Measurements from ENCODE around the gene ATG7. TPM values are rescaled to one million over a fixed set of nuclear protein-coding genes. Genes with fewer than 3 reads are reported as not detected.
"Not testable (repeated sequence)": the region's sequence is repeated elsewhere in the genome, so short reads cannot be mapped to it uniquely, and the experiment has no call there.

ATG7 gene
- total RNA-seq, 2 donors from 2014 or later, result 23.5 to 36.6 TPM

DNA sequence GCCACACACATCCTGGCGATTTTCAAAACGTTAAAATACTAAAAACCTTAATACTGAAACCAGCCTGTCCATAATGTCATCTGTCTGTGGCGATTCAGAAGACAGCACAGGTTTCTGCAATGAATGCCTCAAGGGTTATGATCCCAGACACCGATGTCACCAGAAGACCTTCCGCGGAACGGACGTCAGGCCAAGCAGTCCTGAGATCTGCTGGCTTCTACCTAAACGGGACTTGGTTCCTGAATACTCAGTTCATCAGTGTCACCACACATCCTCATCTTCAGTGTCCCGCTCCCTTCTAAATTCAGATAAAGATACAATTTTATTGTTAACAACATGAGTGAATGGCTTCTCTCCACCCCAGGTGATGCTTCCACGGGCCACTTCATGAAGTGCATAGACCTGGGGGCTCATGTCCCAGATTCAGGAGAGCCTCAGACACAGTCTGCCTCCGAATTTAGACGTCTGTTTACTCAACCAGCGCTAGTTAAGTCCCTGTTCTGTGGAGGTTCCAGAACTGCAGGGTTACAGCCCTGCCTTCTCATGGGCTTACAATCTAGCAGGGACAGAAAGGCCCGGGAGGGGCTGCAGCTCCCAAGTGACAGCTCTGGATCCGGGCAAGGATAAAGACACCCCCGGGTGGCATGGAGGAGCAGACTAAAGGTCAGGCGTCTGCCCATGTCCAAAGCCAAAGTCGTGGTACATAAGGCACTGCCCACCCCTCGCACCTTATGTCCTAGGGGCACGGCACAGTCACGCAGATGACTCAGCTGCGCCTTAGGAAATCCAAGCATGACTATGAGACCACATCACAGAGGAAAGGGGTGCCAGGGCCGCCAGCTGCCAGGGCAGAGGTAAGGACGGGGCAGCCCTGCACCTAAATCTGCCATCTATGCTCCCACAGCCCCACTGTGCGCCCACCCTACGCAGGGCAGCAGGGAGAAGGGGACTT, 295.6 kb downstream of the ATG7 start:
- Mint-ChIP-seq H3K27ac (peak overlapping the region; percentile 22 to 58), H3K36me3 (peaks cover 0 to 5% of the 10 kb centered on the region in 2 donors), H3K9me3 (no peaks in the 10 kb centered on the region)
- ATAC-seq (peak; percentile 29 to 37), DNase-seq (ENCODE audit: low spot score in 2 of 2) (no peak)

- DNase-seq (ENCODE audit: low spot score in 2 of 2) (no peak), ATAC-seq (no peak)
- Mint-ChIP-seq H3K9me3 (no peaks in the 10 kb centered on the region), H3K36me3 (peaks cover 0 to 2% of the 10 kb centered on the region in 2 donors), H3K27ac (peak overlapping the region; percentile 58 to 89)
These were observed 296.4 kb downstream of the ATG7 start for GRCh38 chr3:11568503-11569155.

DNA sequence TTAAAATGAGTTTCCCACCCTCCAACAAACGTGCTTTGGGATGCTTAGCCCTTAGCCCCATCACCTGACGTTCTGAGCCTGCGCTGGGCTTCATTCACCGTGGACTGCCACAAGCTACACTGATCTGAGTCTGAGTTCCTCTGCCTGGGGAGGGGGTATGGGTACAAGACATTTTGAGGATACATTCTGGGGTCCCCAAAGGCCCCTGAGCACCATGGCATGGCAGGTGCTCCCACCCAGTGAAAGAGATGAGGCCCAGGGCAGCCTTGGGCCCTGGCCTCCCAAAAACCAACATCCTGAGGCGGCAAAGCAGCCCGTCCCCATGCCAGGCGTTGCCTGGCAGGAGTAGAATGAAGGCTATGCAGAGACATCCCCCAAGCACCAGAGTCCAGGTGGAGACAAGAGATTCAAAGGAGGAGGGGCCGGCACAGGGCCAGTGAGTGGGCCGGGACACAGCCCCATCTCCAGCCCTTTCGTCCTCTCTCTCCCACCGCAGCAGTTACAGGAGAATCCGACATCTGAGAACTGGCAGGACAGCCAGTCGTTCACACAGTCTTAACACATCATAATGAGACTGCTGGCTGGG, 297.1 kb downstream of the ATG7 start:
- DNase-seq (ENCODE audit: low spot score in 2 of 2) (no peak), ATAC-seq (no peak)
- Mint-ChIP-seq H3K27ac (peak overlapping the region in 1 of 2 donors; percentile 50), H3K36me3 (no peaks in the 10 kb centered on the region), H3K9me3 (no peaks in the 10 kb centered on the region)

DNA sequence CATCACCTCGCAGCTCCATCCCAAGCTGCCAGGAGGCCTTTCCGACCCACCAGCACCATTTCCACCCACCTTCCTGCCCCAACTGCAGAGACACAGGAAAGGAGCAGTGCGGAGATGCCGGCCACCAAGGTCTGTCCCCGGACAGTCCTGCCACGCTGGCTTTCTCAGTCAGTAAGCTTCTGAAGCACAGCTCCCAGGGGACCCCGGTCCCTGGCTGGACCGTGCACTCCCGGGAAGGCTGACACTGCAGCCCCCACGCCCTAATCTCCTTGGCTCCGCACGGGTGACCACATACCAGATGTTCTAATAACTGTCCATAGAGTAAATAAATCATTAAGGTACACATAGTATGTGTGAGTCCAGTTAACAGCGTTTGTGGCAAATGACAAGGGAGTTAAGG, 298.1 kb downstream of the ATG7 start:
- peak overlapping the region in 1 of 2 donors; percentile 61 for H3K27ac Mint-ChIP-seq
- DNase-seq (ENCODE audit: low spot score in 2 of 2) (no peak), ATAC-seq (no peak)
- H3K9me3 Mint-ChIP-seq, result no peaks in the 10 kb centered on the region
- no peaks in the 10 kb centered on the region for H3K36me3 Mint-ChIP-seq

DNA sequence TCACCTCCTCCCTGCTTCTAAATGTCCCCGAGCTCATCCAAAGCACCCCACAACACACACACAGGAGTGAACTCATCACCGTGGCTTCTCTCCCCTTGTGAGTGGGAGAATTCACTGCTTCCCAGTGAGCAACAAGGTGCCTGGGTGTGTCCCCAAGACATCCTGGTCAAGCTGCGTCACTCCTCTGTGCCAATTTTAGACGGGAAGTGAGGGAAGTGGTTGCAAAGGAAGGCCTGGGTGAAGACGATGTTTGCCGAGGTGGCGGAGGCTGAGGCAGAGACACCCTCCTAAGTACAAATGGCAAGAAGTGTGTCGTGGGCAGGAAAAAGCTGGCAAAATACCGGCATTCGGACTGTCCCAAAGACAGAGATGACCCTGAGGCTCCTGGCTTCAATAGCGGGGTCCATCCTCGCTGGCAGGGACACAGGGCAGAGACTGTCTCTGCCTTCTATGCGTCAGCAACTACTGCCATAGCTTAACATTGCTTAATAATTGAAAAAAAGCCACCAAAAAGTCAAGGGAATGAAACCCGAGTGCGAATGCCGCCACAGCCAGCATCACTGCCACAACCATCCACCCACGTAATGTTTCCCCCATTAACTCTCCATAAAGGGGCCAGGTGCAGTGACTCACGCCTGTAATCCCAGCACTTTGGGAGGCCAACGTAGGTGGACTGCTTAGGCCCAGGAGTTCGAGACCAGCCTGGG, 298.7 kb downstream of the ATG7 start:
- Mint-ChIP-seq H3K36me3 (no peaks in the 10 kb centered on the region), H3K27ac (peak overlapping the region in 1 of 2 donors; percentile 61), H3K9me3 (no peaks in the 10 kb centered on the region)
- DNase-seq (ENCODE audit: low spot score in 2 of 2) (no peak), ATAC-seq (no peak)

DNA sequence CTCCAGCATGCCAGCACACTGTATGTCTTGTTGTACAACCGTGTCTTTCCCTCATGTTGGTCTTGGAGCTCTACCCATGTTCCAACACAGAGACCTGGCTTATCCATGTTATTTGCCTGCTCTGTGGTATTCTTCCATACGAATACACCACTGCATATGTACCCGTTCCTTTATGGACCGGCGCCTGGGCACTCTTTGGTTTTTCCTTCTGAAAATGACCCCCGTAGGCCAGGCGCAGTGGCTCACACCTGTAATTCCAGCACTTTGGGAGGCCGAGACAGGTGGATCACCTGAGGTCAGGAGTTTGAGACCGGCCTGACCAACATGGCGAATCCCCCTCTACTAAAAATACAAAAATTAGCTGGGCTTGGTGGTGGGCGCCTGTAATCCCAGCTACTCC, 300.5 kb downstream of the ATG7 start:
- peak overlapping the region in 1 of 2 donors; percentile 84 for H3K27ac Mint-ChIP-seq
- not testable (repeated sequence) for DNase-seq (ENCODE audit: low spot score in 2 of 2); H3K9me3 Mint-ChIP-seq; ATAC-seq; H3K36me3 Mint-ChIP-seq

DNA sequence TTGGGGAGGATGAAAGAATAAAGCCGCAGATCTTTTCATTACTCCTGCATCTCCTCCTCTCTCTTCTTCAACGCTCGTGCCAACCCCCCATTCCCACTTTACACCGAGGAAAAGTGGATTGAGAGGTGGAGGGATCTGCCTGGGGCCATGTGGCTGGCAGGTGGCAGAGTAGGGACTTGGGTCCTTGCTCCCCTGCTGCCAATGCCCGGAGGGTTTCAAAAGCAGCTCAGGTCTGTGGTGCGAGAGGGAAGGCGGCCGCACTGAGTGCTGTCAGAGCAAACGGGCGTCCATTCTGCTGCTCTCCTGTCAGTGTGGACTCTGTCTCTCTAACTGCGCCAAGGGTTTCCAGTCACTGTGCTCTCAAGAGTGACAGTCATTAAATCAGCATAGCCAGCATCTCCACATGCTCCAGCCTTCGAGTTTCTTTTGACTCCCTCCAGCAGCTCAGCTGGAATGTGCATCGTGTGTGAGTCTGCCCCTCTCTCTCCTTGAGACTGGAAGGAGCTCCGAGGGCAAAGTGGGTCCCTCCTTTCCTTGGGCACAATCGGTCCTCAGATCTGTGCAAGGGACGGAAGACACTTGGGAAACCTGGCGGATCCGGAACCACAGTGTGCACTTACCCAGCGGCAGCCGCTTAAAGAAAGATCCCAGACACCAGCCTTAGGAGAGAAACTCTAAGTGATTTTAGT, 302.9 kb downstream of the ATG7 start:
- DNase-seq (ENCODE audit: low spot score in 2 of 2) (no peak), ATAC-seq (no peak)
- Mint-ChIP-seq H3K27ac (no peak overlapping the region), H3K9me3 (no peaks in the 10 kb centered on the region), H3K36me3 (no peaks in the 10 kb centered on the region)

DNA sequence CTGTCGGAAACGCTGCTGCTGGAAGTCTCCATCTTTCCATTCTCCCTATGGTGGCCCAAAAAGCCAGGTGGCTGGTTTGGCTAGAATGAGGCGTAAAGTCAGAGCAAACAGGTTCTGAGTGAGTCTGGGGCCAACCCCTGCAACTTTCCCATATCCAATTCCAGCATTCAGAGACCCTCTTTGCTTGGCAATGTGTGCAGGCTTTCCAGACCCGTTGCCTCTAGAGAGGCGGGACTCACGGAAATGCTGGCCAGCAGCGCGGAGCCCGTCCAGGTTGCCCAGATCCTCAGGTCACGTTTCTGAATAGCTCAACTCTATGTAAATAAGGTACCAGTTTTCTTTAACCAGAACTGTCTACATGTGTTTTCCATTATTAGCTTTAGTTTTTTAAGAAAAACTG, 303.5 kb downstream of the ATG7 start:
- no peaks in the 10 kb centered on the region for H3K9me3 Mint-ChIP-seq
- ATAC-seq, result no peak
- H3K27ac Mint-ChIP-seq, result no peak overlapping the region
- DNase-seq (ENCODE audit: low spot score in 2 of 2), result no peak
- H3K36me3 Mint-ChIP-seq, result no peaks in the 10 kb centered on the region

DNA sequence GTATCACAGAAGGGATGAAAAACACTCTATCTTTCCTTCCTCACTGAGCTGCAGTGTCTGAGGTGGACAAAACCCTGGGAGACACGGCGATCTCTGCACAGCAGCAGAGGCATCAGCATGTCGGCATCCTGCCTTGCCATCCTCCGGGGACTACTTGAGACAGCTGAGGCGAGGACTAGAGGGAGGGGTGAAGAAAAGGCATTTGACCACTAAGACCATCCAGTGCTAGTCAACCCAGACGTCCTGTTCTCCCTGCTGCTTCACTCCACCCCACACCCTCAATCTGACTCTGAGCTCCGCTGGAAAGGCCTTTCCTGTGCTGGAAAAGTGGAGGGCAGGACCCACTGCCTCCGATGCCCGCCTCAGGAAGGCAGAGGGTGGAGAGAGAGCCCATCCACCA, 304.3 kb downstream of the ATG7 start:
- peak overlapping the region in 1 of 2 donors; percentile 85 for H3K27ac Mint-ChIP-seq
- no peaks in the 10 kb centered on the region for H3K9me3 Mint-ChIP-seq
- H3K36me3 Mint-ChIP-seq, result no peaks in the 10 kb centered on the region
- DNase-seq (ENCODE audit: low spot score in 2 of 2) (no peak), ATAC-seq (no peak)

- Mint-ChIP-seq H3K27ac (peak overlapping the region in 1 of 2 donors; percentile 3), H3K9me3 (no peaks in the 10 kb centered on the region), H3K36me3 (no peaks in the 10 kb centered on the region)
- no peak for ATAC-seq
- no peak for DNase-seq (ENCODE audit: low spot score in 2 of 2)
These were observed 306.0 kb downstream of the ATG7 start for GRCh38 chr3:11578169-11578568.

GRCh38 chr3:11580645-11581044, 308.4 kb downstream of the ATG7 start:
- H3K36me3 Mint-ChIP-seq, result no peaks in the 10 kb centered on the region
- no peaks in the 10 kb centered on the region for H3K9me3 Mint-ChIP-seq
- no peak overlapping the region for H3K27ac Mint-ChIP-seq
- DNase-seq (ENCODE audit: low spot score in 2 of 2), result no peak
- ATAC-seq, result no peak

DNA sequence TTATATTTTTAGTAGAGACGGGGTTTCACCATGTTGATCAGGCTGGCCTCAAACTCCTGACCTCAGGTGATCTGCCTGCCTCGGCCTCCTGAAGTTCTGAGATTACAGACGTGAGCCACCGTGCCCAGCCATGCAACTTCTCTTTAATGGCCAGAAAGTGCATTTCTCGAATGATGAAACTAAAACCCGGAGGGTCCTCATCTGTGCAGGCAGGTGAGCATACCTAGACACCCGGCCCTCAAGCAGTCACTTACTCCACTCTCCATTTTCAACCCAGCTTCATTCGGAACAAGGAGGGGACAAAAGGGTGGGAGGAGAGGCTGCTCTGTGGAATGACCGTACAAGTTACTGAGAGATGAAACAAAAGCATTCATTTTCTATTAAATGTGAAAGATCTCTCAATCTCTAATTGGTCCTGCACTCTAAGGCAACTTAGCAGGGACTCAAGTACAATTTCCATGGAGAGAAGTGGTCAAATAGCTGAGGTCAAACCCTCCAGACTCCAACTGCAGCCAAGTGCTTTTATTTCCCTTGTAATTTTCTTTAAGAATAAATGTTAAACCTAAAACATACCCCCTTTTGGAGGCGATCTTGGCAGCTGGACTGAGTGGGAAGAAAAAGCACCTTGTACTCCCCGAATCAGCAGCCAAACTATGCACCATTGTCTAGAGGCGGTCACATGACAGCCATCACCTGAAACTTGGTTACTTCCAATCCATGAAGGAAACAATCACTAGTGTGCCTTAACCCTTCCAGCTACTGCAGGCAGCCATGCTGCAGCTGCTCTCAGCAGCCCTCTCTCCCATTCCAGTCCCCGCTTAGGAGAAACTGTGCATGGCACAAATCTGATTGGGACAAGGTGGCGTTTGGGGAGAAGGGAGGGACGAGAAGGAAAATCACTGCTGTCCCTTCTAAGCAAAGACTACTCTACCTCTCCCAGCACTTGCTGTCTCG, 309.3 kb downstream of the ATG7 start:
- H3K27ac Mint-ChIP-seq, result peak overlapping the region in 1 of 2 donors; percentile 89
- H3K36me3 Mint-ChIP-seq, result peaks cover 0 to 4% of the 10 kb centered on the region in 2 donors
- ATAC-seq (no peak), DNase-seq (ENCODE audit: low spot score in 2 of 2) (no peak)
- H3K9me3 Mint-ChIP-seq, result no peaks in the 10 kb centered on the region

- H3K27ac Mint-ChIP-seq, result peak overlapping the region in 1 of 2 donors; percentile 89
- H3K36me3 Mint-ChIP-seq, result peaks cover 0 to 8% of the 10 kb centered on the region in 2 donors
- ATAC-seq, result peak; percentile 29 to 48
- DNase-seq (ENCODE audit: low spot score in 2 of 2), result no peak
- no peaks in the 10 kb centered on the region for H3K9me3 Mint-ChIP-seq
These were observed 310.2 kb downstream of the ATG7 start for GRCh38 chr3:11582191-11582968.

DNA sequence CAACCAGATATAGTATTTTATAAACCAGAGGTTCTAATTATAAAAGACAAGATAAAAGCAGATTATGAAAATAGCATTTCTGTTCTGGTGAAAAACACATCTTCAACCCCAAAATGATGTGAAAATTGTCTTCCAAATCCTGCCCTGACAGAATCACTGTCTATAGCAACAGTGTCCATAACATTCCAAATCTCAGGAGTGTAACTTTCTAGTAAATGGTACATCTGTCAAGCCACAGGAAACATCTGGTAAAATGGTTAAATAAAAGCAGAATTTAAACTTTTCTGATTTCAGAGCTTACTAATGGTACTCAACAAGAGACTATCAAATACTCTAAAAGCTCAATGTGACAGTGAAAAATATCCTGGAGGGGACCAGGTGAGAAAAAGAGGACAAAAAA, 311.0 kb downstream of the ATG7 start:
- no peaks in the 10 kb centered on the region for H3K9me3 Mint-ChIP-seq
- no peak for ATAC-seq
- no peak for DNase-seq (ENCODE audit: low spot score in 2 of 2)
- H3K27ac Mint-ChIP-seq, result no peak overlapping the region
- H3K36me3 Mint-ChIP-seq, result peaks cover 0 to 14% of the 10 kb centered on the region in 2 donors
